GM19468 (cell line): ENCODE results near the gene HSD11B1L.

Experiments
- ATAC-seq: cut with Tn5 transposase; IDR thresholded peaks from one replicate; pipeline ENCODE4 v1.9.1; 2021; ENCODE audit warnings: mild to moderate bottlenecking, moderate library complexity, moderate number of reproducible peaks; ENCODE audit not compliant: unreplicated experiment; ENCODE audit errors: extremely low read depth

The HSD11B1L gene

GRCh38 chr19:5666921-5667610, 13.8 kb upstream of the HSD11B1L start:
- no peak for ATAC-seq

- no peak for ATAC-seq
Observed at GRCh38 chr19:5667751-5668271, 13.0 kb upstream of the HSD11B1L start.

- ATAC-seq: no peak
Observed at GRCh38 chr19:5669212-5669611, 11.6 kb upstream of the HSD11B1L start.

GRCh38 chr19:5671600-5671999, 9.2 kb upstream of the HSD11B1L start:
- no peak for ATAC-seq

- ATAC-seq: no peak
Observed at GRCh38 chr19:5672708-5673459, 7.9 kb upstream of the HSD11B1L start.

GRCh38 chr19:5673752-5674151, 7.1 kb upstream of the HSD11B1L start:
- ATAC-seq: no peak

- no peak for ATAC-seq
Observed at GRCh38 chr19:5674714-5675113, 6.1 kb upstream of the HSD11B1L start.

- ATAC-seq: no peak
Observed at GRCh38 chr19:5676105-5676771, 4.6 kb upstream of the HSD11B1L start.

GRCh38 chr19:5676772-5677105, 4.1 kb upstream of the HSD11B1L start:
- no peak for ATAC-seq

- no peak for ATAC-seq
Observed at GRCh38 chr19:5677136-5677535, 3.7 kb upstream of the HSD11B1L start.

- ATAC-seq: no peak
Observed at GRCh38 chr19:5677580-5677979, 3.2 kb upstream of the HSD11B1L start.

- no peak for ATAC-seq
Observed at GRCh38 chr19:5678071-5678718, 2.6 kb upstream of the HSD11B1L start.

- no peak for ATAC-seq
Observed at GRCh38 chr19:5679289-5680083, 1.3 kb upstream of the HSD11B1L start.

GRCh38 chr19:5680084-5680436, 767 bp upstream of the HSD11B1L start:
- no peak for ATAC-seq

- no peak for ATAC-seq
Observed at GRCh38 chr19:5681391-5682106, 722 bp downstream of the HSD11B1L start.

- ATAC-seq: no peak
Observed at GRCh38 chr19:5682107-5682482, 1.3 kb downstream of the HSD11B1L start.

GRCh38 chr19:5683177-5683886, 2.5 kb downstream of the HSD11B1L start:
- no peak for ATAC-seq

GRCh38 chr19:5684694-5685430, 4.0 kb downstream of the HSD11B1L start:
- no peak for ATAC-seq
